Activated naive CD8-positive, alpha-beta T cell treated with anti-CD3 and anti-CD28 coated beads for 36 hours (primary cell): ENCODE data around the gene PHF21A. TPM values are rescaled to one million over a fixed set of nuclear protein-coding genes. Genes with fewer than 3 reads are reported as not detected.
"Not testable (repeated sequence)": the region's sequence is repeated elsewhere in the genome, so short reads cannot be mapped to it uniquely, and the experiment has no call there.

Experiments used
- DNase-seq: peaks from one replicate; pipeline ENCODE4 v3.0.0; 2021
- H3K27ac Mint-ChIP-seq: one replicate; pipeline ENCODE4 v1.8.0; 2022; ENCODE audit warnings: mild to moderate bottlenecking, moderate library complexity, mixed read lengths
- H3K27me3 Mint-ChIP-seq: one replicate; pipeline ENCODE4 v1.8.0; 2022; ENCODE audit warnings: mild to moderate bottlenecking, mixed read lengths
- H3K36me3 Mint-ChIP-seq: one replicate; pipeline ENCODE4 v1.8.0; 2021; ENCODE audit warnings: mild to moderate bottlenecking, mixed read lengths
- H3K4me1 Mint-ChIP-seq: one replicate; pipeline ENCODE4 v1.8.0; 2021; ENCODE audit warnings: mixed read lengths
- H3K4me3 Mint-ChIP-seq: one replicate; pipeline ENCODE4 v1.8.0; 2022; ENCODE audit warnings: mild to moderate bottlenecking, moderate library complexity, mixed read lengths
- H3K9me3 Mint-ChIP-seq: one replicate; pipeline ENCODE4 v1.8.0; 2022; ENCODE audit warnings: mixed read lengths
- total RNA-seq, 2 experiments: library from RNA; stranded (reverse); gene quantifications; one replicate each; pipeline ENCODE4 v1.2.3, GENCODE V29; 2021

Gene PHF21A
- total RNA-seq, 2 experiments from 2014 or later: 24.8 to 29.7 TPM

- H3K4me1 Mint-ChIP-seq: peaks cover 11% of the 10 kb centered on the region
These were observed 9.2 kb upstream of the PHF21A start for GRCh38 chr11:46130286-46130940.

GRCh38 chr11:46129133-46129532 is 7.9 kb upstream of the PHF21A start:
- no peak overlapping the region for H3K4me3 Mint-ChIP-seq
- H3K36me3 Mint-ChIP-seq: no peaks in the 10 kb centered on the region
- no peak overlapping the region for H3K27ac Mint-ChIP-seq
- H3K4me1 Mint-ChIP-seq: peaks cover 17% of the 10 kb centered on the region
- no peaks in the 10 kb centered on the region for H3K9me3 Mint-ChIP-seq
- no peaks in the 10 kb centered on the region for H3K27me3 Mint-ChIP-seq
- DNase-seq: no peak

More at GRCh38 chr11:46130286-46130940, 9.2 kb upstream of the PHF21A start:
- Mint-ChIP-seq H3K9me3 (no peaks in the 10 kb centered on the region), H3K4me3 (no peak overlapping the region), H3K27ac (no peak overlapping the region), H3K36me3 (no peaks in the 10 kb centered on the region), H3K27me3 (no peaks in the 10 kb centered on the region)
- no peak for DNase-seq

- peaks cover 24% of the 10 kb centered on the region for H3K4me1 Mint-ChIP-seq
- H3K27me3 Mint-ChIP-seq: no peaks in the 10 kb centered on the region
- H3K27ac Mint-ChIP-seq: no peak overlapping the region
- H3K4me3 Mint-ChIP-seq: peak overlapping the region; percentile 42
- H3K36me3 Mint-ChIP-seq: no peaks in the 10 kb centered on the region
- DNase-seq: peak; percentile 50
- H3K9me3 Mint-ChIP-seq: no peaks in the 10 kb centered on the region
These were observed 5.9 kb upstream of the PHF21A start for GRCh38 chr11:46127150-46127638.

GRCh38 chr11:46125284-46125683 is 4.0 kb upstream of the PHF21A start:
- Mint-ChIP-seq H3K27me3 (no peaks in the 10 kb centered on the region), H3K4me3 (no peak overlapping the region), H3K36me3 (no peaks in the 10 kb centered on the region), H3K4me1 (peaks cover 24% of the 10 kb centered on the region), H3K27ac (no peak overlapping the region), H3K9me3 (no peaks in the 10 kb centered on the region)
- DNase-seq: no peak

GRCh38 chr11:46122945-46123715 is 1.9 kb upstream of the PHF21A start:
- no peaks in the 10 kb centered on the region for H3K27me3 Mint-ChIP-seq
- peaks cover 1% of the 10 kb centered on the region for H3K36me3 Mint-ChIP-seq
- no peaks in the 10 kb centered on the region for H3K9me3 Mint-ChIP-seq
- DNase-seq: no peak
- H3K27ac Mint-ChIP-seq: no peak overlapping the region
- H3K4me3 Mint-ChIP-seq: no peak overlapping the region
- H3K4me1 Mint-ChIP-seq: peaks cover 39% of the 10 kb centered on the region

- no peaks in the 10 kb centered on the region for H3K9me3 Mint-ChIP-seq
- no peaks in the 10 kb centered on the region for H3K27me3 Mint-ChIP-seq
- peak overlapping the region; percentile 82 for H3K4me3 Mint-ChIP-seq
- no peak for DNase-seq
- H3K36me3 Mint-ChIP-seq: peaks cover 1% of the 10 kb centered on the region
- peak overlapping the region; percentile 80 for H3K27ac Mint-ChIP-seq
- peaks cover 43% of the 10 kb centered on the region for H3K4me1 Mint-ChIP-seq
These were observed 647 bp upstream of the PHF21A start for GRCh38 chr11:46121724-46122477.

GRCh38 chr11:46120346-46121300 is 631 bp downstream of the PHF21A start:
- peaks cover 48% of the 10 kb centered on the region for H3K4me1 Mint-ChIP-seq
- peaks cover 1% of the 10 kb centered on the region for H3K36me3 Mint-ChIP-seq
- peak overlapping the region; percentile 93 for H3K27ac Mint-ChIP-seq
- no peaks in the 10 kb centered on the region for H3K9me3 Mint-ChIP-seq
- H3K27me3 Mint-ChIP-seq: no peaks in the 10 kb centered on the region
- DNase-seq: peak; percentile 24
- H3K4me3 Mint-ChIP-seq: peak overlapping the region; percentile 89

- Mint-ChIP-seq H3K27ac (peak overlapping the region; percentile 97), H3K4me1 (peaks cover 52% of the 10 kb centered on the region), H3K27me3 (no peaks in the 10 kb centered on the region), H3K9me3 (no peaks in the 10 kb centered on the region), H3K36me3 (peaks cover 1% of the 10 kb centered on the region), H3K4me3 (peak overlapping the region; percentile 95)
- DNase-seq: peak; percentile 59
These were observed 1.7 kb downstream of the PHF21A start for GRCh38 chr11:46119352-46120216.

- H3K4me3 Mint-ChIP-seq: peak overlapping the region; percentile 95
- peak overlapping the region; percentile 97 for H3K27ac Mint-ChIP-seq
- no peaks in the 10 kb centered on the region for H3K9me3 Mint-ChIP-seq
- H3K4me1 Mint-ChIP-seq: peaks cover 55% of the 10 kb centered on the region
- H3K27me3 Mint-ChIP-seq: no peaks in the 10 kb centered on the region
- no peak for DNase-seq
- H3K36me3 Mint-ChIP-seq: peaks cover 1% of the 10 kb centered on the region
These were observed 2.4 kb downstream of the PHF21A start for GRCh38 chr11:46118702-46119351.

GRCh38 chr11:46117842-46118241 is 3.4 kb downstream of the PHF21A start:
- Mint-ChIP-seq H3K4me1 (peaks cover 53% of the 10 kb centered on the region), H3K36me3 (peaks cover 1% of the 10 kb centered on the region), H3K9me3 (no peaks in the 10 kb centered on the region), H3K27ac (peak overlapping the region; percentile 32), H3K4me3 (peak overlapping the region; percentile 95), H3K27me3 (no peaks in the 10 kb centered on the region)
- DNase-seq: no peak

- H3K27me3 Mint-ChIP-seq, H3K36me3 Mint-ChIP-seq, DNase-seq, H3K9me3 Mint-ChIP-seq: not testable (repeated sequence)
- Mint-ChIP-seq H3K27ac (peak overlapping the region; percentile 78), H3K4me3 (peak overlapping the region; percentile 27), H3K4me1 (peaks cover 50% of the 10 kb centered on the region)
These were observed 4.6 kb downstream of the PHF21A start for GRCh38 chr11:46116712-46117037.

- H3K4me1 Mint-ChIP-seq: peaks cover 50% of the 10 kb centered on the region
These were observed 5.1 kb downstream of the PHF21A start for GRCh38 chr11:46116007-46116711.

GRCh38 chr11:46114961-46115360 is 6.3 kb downstream of the PHF21A start:
- H3K4me3 Mint-ChIP-seq: no peak overlapping the region
- peak overlapping the region; percentile 50 for H3K27ac Mint-ChIP-seq
- H3K27me3 Mint-ChIP-seq: no peaks in the 10 kb centered on the region
- DNase-seq: no peak
- H3K9me3 Mint-ChIP-seq: no peaks in the 10 kb centered on the region
- peaks cover 52% of the 10 kb centered on the region for H3K4me1 Mint-ChIP-seq
- peaks cover 1% of the 10 kb centered on the region for H3K36me3 Mint-ChIP-seq

More at GRCh38 chr11:46116007-46116711, 5.1 kb downstream of the PHF21A start:
- Mint-ChIP-seq H3K9me3 (no peaks in the 10 kb centered on the region), H3K36me3 (peaks cover 1% of the 10 kb centered on the region), H3K27ac (peak overlapping the region; percentile 78), H3K27me3 (no peaks in the 10 kb centered on the region), H3K4me3 (peak overlapping the region; percentile 57)
- DNase-seq: no peak
